Large intestine (tissue), 3 donors: ENCODE measurements around the gene HPCAL1. TPM values are rescaled to one million over a fixed set of nuclear protein-coding genes. Genes with fewer than 3 reads are reported as not detected.

Experiments
- DNase-seq, 2 donors: peaks; one replicate each; pipeline versions ENCODE4 v3.0.0 to v3.0.0-alpha.2; 2013
- H3K27ac ChIP-seq: one replicate; pipeline ENCODE4 v1.5.1; 2013; ENCODE audit warnings: low read length
- H3K27me3 ChIP-seq: 2 replicates; pipeline ENCODE4 v1.6.1; 2013; ENCODE audit warnings: low read length; ENCODE audit not compliant: control insufficient read depth, insufficient read depth
- H3K36me3 ChIP-seq: 2 replicates; pipeline ENCODE4 v1.6.1; 2013; ENCODE audit warnings: low read length; ENCODE audit not compliant: control insufficient read depth, insufficient read depth
- H3K4me1 ChIP-seq: one replicate; pipeline ENCODE4 v1.6.1; 2013; ENCODE audit warnings: low read length; ENCODE audit not compliant: control insufficient read depth, insufficient read depth
- H3K4me3 ChIP-seq: one replicate; pipeline ENCODE4 v1.5.1; 2013; ENCODE audit warnings: low read length
- H3K9me3 ChIP-seq: one replicate; pipeline ENCODE4 v1.6.1; 2013; ENCODE audit warnings: mild to moderate bottlenecking, low read depth, low read length, moderate library complexity; ENCODE audit not compliant: control insufficient read depth
- WGBS: methylation state at CpG from one replicate; pipeline ENCODE4 v1.1.5; 2013; ENCODE audit warnings: low lambda C conversion rate; ENCODE audit not compliant: insufficient coverage; 5-methylcytosine and 5-hydroxymethylcytosine counted together
- polyA plus RNA-seq: library from polyadenylated mRNA; unstranded; fragments of 120-200 nt; gene quantifications from one replicate; pipeline ENCODE4 v1.2.1, GENCODE V29; 2013

HPCAL1 gene
- polyA plus RNA-seq, 1 donor: 68.7 TPM

- Histone ChIP-seq H3K27ac (no peak overlapping the region), H3K9me3 (no peaks in the 10 kb centered on the region), H3K4me3 (no peak overlapping the region), H3K27me3 (no peaks in the 10 kb centered on the region), H3K4me1 (peaks cover 6% of the 10 kb centered on the region), H3K36me3 (peaks cover 3% of the 10 kb centered on the region)
- DNase-seq: no peak
- WGBS: 92% methylated on average over 2 of the region's 3 CpGs
Measured at GRCh38 chr2:10345126-10345525, 42.4 kb downstream of the HPCAL1 start.

- DNase-seq: no peak
- H3K9me3 ChIP-seq: no peaks in the 10 kb centered on the region
- WGBS: no CpG with 5 or more reads among the region's 3 CpGs
- H3K4me1 ChIP-seq: peaks cover 6% of the 10 kb centered on the region
- no peaks in the 10 kb centered on the region for H3K27me3 ChIP-seq
- no peak overlapping the region for H3K4me3 ChIP-seq
- no peak overlapping the region for H3K27ac ChIP-seq
- H3K36me3 ChIP-seq: peaks cover 3% of the 10 kb centered on the region
Measured at GRCh38 chr2:10345813-10346212, 43.1 kb downstream of the HPCAL1 start.

DNA sequence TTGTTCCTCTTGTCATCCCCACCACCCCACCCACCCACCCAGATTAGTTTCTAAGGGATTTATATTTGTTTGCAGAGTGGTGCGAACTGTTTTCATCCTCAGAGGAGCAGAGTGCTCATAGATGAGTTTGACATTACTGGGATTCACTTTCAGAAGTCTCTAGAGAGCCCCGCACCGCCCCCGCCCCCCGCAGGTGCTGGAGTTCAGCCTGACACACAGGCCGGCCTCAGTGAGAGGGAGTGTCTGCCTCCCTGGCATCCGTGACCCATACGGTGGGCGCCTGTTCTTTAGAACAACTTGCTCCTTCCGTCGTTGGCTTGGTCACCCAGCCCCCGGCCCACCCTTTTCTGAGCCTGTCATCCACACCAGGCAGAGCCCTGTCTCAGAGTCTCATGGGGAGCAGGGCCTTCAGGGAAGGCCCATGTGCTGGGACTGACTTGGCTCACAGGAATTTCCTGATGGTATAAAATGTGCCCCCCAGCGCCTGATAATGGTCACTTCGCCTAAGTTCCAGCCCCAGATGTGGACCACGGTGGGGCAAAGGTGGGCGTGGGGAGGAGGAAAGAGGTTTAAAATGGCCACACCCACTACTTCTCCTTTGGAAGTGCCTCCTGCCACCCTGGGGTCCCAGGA lies 44.3 kb downstream of the HPCAL1 start:
- no peak for DNase-seq

DNA sequence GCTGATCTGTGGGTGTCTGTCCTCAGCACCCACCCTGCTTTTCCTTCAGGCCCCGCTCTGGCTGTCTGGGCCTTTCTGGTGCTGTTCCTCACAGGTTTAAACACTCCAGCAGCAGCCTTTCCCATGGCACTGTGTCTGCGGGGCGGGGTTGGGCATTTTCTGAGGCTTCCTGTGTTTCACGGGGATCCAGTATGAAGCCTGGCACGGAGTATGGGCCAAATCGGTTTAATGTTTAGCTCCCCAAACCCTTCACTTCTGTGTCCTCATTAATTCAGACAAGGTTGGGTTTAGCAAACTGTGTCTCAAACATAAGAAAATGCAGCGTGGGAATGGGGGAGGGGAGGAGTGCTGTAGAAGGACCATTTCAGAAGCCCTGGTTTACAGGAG lies 44.9 kb downstream of the HPCAL1 start:
- Histone ChIP-seq H3K4me1 (peaks cover 6% of the 10 kb centered on the region), H3K27me3 (no peaks in the 10 kb centered on the region), H3K27ac (no peak overlapping the region), H3K4me3 (no peak overlapping the region), H3K9me3 (no peaks in the 10 kb centered on the region), H3K36me3 (peaks cover 3% of the 10 kb centered on the region)
- DNase-seq: no peak
- no CpG with 5 or more reads among the region's 7 CpGs for WGBS

More for the DNA sequence above, 44.3 kb downstream of the HPCAL1 start:
- H3K4me1 ChIP-seq: peaks cover 6% of the 10 kb centered on the region
- H3K27me3 ChIP-seq: no peaks in the 10 kb centered on the region
- WGBS: no CpG with 5 or more reads among the region's 16 CpGs
- peaks cover 3% of the 10 kb centered on the region for H3K36me3 ChIP-seq
- no peaks in the 10 kb centered on the region for H3K9me3 ChIP-seq
- no peak overlapping the region for H3K4me3 ChIP-seq
- H3K27ac ChIP-seq: no peak overlapping the region

- H3K9me3 ChIP-seq: no peaks in the 10 kb centered on the region
- no peak for DNase-seq
- H3K36me3 ChIP-seq: peaks cover 5% of the 10 kb centered on the region
- H3K4me1 ChIP-seq: peaks cover 6% of the 10 kb centered on the region
- no peak overlapping the region for H3K27ac ChIP-seq
- 98% methylated on average over 6 of the region's 7 CpGs for WGBS
- H3K4me3 ChIP-seq: no peak overlapping the region
- no peaks in the 10 kb centered on the region for H3K27me3 ChIP-seq
Measured at GRCh38 chr2:10348891-10349290, 46.2 kb downstream of the HPCAL1 start.

- 86% methylated on average over 1 of the region's 5 CpGs for WGBS
- peaks cover 6% of the 10 kb centered on the region for H3K4me1 ChIP-seq
- H3K4me3 ChIP-seq: no peak overlapping the region
- H3K27me3 ChIP-seq: no peaks in the 10 kb centered on the region
- H3K9me3 ChIP-seq: no peaks in the 10 kb centered on the region
- no peak for DNase-seq
- H3K27ac ChIP-seq: no peak overlapping the region
- peaks cover 15% of the 10 kb centered on the region for H3K36me3 ChIP-seq
Measured at GRCh38 chr2:10350761-10351160, 48.1 kb downstream of the HPCAL1 start.

DNA sequence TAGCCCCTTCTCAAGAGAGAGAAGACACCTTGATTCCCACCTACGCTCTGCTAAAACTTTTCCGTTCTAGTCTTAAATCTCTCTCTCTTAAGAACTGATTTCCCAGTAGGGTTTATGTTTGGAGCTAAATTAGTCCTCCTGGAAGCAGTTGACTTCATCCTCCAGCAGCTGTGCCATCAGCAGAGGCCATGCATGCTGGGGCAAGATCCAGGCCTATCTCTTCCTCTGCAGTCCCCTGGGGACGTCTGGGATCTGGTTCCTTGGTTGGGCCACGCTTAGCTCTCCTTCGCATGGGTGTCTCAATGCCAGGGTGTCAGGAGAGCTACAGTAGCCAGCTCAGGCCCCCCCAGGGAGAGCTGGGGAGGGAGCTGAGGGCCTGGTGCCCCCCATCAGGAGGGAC lies 49.7 kb downstream of the HPCAL1 start:
- peaks cover under 1% of the 10 kb centered on the region for H3K4me1 ChIP-seq
- peaks cover 20% of the 10 kb centered on the region for H3K36me3 ChIP-seq
- no CpG with 5 or more reads among the region's 5 CpGs for WGBS
- no peak overlapping the region for H3K4me3 ChIP-seq
- no peak overlapping the region for H3K27ac ChIP-seq
- DNase-seq: no peak
- H3K9me3 ChIP-seq: no peaks in the 10 kb centered on the region
- H3K27me3 ChIP-seq: no peaks in the 10 kb centered on the region

DNA sequence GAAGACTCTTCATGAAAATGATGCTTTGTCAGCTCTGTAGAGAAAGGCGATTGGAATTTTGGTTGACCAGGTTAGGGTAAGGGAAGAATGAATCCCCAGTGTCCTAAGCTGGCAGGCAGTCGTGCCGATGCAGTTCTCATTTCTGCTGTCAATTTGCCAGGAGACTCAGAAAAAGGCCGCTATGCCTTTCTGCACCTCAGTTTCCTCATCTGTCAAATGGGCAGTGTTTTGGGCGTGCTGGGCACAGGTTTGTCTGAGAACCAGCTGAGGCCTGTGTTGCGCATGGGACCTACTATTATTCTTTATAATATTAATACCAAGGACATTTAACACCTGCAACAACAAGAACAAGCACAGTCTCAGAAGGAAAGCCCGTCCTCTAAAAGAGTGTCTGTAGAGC lies 50.3 kb downstream of the HPCAL1 start:
- H3K27ac ChIP-seq: no peak overlapping the region
- H3K4me1 ChIP-seq: no peaks in the 10 kb centered on the region
- no CpG with 5 or more reads among the region's 7 CpGs for WGBS

GRCh38 chr2:10353931-10354330 lies 51.2 kb downstream of the HPCAL1 start:
- no peak for DNase-seq
- peaks cover 28% of the 10 kb centered on the region for H3K36me3 ChIP-seq
- no CpG with 5 or more reads among the region's 9 CpGs for WGBS
- H3K4me1 ChIP-seq: no peaks in the 10 kb centered on the region
- no peaks in the 10 kb centered on the region for H3K27me3 ChIP-seq
- no peak overlapping the region for H3K27ac ChIP-seq
- no peak overlapping the region for H3K4me3 ChIP-seq
- H3K9me3 ChIP-seq: no peaks in the 10 kb centered on the region

More for the DNA sequence above, 50.3 kb downstream of the HPCAL1 start:
- no peak overlapping the region for H3K4me3 ChIP-seq
- peaks cover 20% of the 10 kb centered on the region for H3K36me3 ChIP-seq
- H3K9me3 ChIP-seq: no peaks in the 10 kb centered on the region
- no peak for DNase-seq
- no peaks in the 10 kb centered on the region for H3K27me3 ChIP-seq

DNA sequence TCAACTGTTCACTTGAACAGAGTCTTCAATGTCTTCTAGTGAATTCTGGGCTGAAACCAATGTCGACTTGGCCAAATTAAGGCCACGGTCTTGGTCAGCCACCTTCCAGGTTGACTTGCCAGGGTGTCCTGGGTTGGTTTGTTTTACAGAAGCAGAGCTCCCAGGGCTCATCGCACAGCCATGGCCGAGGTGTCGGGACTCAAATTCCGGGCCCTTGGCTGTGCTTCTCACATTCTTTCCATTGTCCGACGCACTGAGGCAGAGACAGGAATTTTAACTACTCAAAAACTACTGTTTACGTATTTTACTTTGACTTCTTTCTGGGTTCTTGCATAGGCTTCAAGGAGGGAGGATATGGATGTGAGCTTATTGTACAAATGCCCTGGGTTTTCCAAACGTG lies 51.7 kb downstream of the HPCAL1 start:
- Histone ChIP-seq H3K27me3 (no peaks in the 10 kb centered on the region), H3K4me3 (no peak overlapping the region), H3K27ac (no peak overlapping the region), H3K4me1 (no peaks in the 10 kb centered on the region), H3K9me3 (no peaks in the 10 kb centered on the region), H3K36me3 (peaks cover 32% of the 10 kb centered on the region)
- DNase-seq: no peak
- WGBS: 100% methylated on average over 3 of the region's 10 CpGs
